HCT116 (cell line): ENCODE measurements around the gene CCDC9B. TPM values are rescaled to one million over a fixed set of nuclear protein-coding genes. Genes with fewer than 3 reads are reported as not detected.

Experiments
- ATAC-seq: fragments of 200-7000 bp; cut with Tn5 transposase; 2 replicates; pipeline ENCODE4 v1.9.1; 2020; ENCODE audit warnings: mild to moderate bottlenecking, moderate library complexity
- BruUV-seq: library from RNA; stranded (reverse); fragments of 400-500 nt; replicated peaks from 2 replicates; lab custom pipeline; 2021; lab: Mats Ljungman, UMichigan
- CTCF ChIA-PET: fragments of 300-600 bp; sonication (Branson Sonifier 250); formaldehyde crosslinking; loops from one replicate; lab custom pipeline; 2021; ENCODE audit warnings: antibody characterized with exemption; lab: Charles Lee
- POLR2A ChIA-PET: fragments of 300-600, 350-600 bp; sonication (Branson Sonifier 250); formaldehyde crosslinking; loops from one replicate; lab custom pipeline; 2021; ENCODE audit warnings: antibody characterized with exemption; lab: Charles Lee
- RAD21 ChIA-PET, 2 experiments: fragments of 300-600 bp; sonication (Branson Sonifier 250); formaldehyde crosslinking; loops; one replicate each; lab custom pipeline; 2023; ENCODE audit warnings: low total read pairs in 2 of 2; ENCODE audit not compliant: uncharacterized antibody in 2 of 2, unreplicated experiment in 2 of 2, low non-redundant PET in 1 of 2; lab: Charles Lee
- DNase-seq: peaks from one replicate; pipeline ENCODE4 v3.0.0-alpha.2; 2010; ENCODE audit warnings: low read depth, low spot score
- H2AFZ ChIP-seq: fragments of 200-600 bp; shearing (Covaris generic), sonication (generic); 2 replicates; pipeline ENCODE4 v1.6.1; 2017; ENCODE audit warnings: low read depth, mixed run types, mixed read lengths, antibody characterized with exemption, low read length; ENCODE audit not compliant: poor library complexity, severe bottlenecking
- H3K27ac ChIP-seq: 2 replicates; pipeline ENCODE4 v1.5.1; 2012; ENCODE audit warnings: low read depth, low read length
- H3K27me3 ChIP-seq: fragments of 200-600 bp; sonication (generic); 2 replicates; pipeline ENCODE4 v1.6.1; 2016; ENCODE audit warnings: mixed run types, low read length, mixed read lengths; ENCODE audit not compliant: insufficient read depth
- H3K36me3 ChIP-seq, 2 experiments: fragments of 200-500 bp in 1 of 2; fragments of 200-600 bp in 1 of 2; sonication (Bioruptor generic) in 1 of 2; sonication (generic) in 1 of 2; 2 replicates each; pipeline versions ENCODE4 v1.5.1 to v1.6.1; 2014 to 2016; ENCODE audit warnings: low read length in 2 of 2, inconsistent platforms in 1 of 2, mixed read lengths in 1 of 2, mixed run types in 1 of 2; ENCODE audit not compliant: insufficient read depth in 2 of 2, control insufficient read depth in 1 of 2
- H3K4me1 ChIP-seq, 2 experiments: fragments of 200-600 bp in 1 of 2; sonication (generic) in 1 of 2; 2 replicates each; pipeline versions ENCODE4 v1.5.1 to v1.6.1; 2012 to 2017; ENCODE audit warnings: low read length in 2 of 2, inconsistent platforms in 1 of 2, mild to moderate bottlenecking in 1 of 2, mixed read lengths in 1 of 2, mixed run types in 1 of 2, moderate library complexity in 1 of 2; ENCODE audit not compliant: insufficient read depth in 2 of 2, control insufficient read depth in 1 of 2
- H3K4me2 ChIP-seq: fragments of 200-600 bp; sonication (generic); 2 replicates; pipeline ENCODE4 v1.6.1; 2017; ENCODE audit warnings: mixed run types, low read length, mixed read lengths
- H3K4me3 ChIP-seq, 2 experiments: fragments of 200-600 bp in 1 of 2; sonication (generic) in 1 of 2; replicated peaks in 1 of 2; 2 replicates each; pipeline ENCODE4 v1.5.1; 2011 to 2016; ENCODE audit warnings: low read length in 2 of 2, control low read depth in 1 of 2, low read depth in 1 of 2, mild to moderate bottlenecking in 1 of 2, mixed read lengths in 1 of 2, mixed run types in 1 of 2
- H3K79me2 ChIP-seq: fragments of 200-600 bp; sonication (generic); 2 replicates; pipeline ENCODE4 v1.6.1; 2017; ENCODE audit warnings: mild to moderate bottlenecking, mixed run types, low read length, moderate library complexity, mixed read lengths; ENCODE audit not compliant: insufficient read depth
- H3K9ac ChIP-seq: fragments of 200-600 bp; sonication (generic); 2 replicates; pipeline ENCODE4 v1.6.1; 2016; ENCODE audit warnings: low read length, mixed read lengths
- H3K9me2 ChIP-seq: fragments of 200-600 bp; sonication (generic), shearing (Covaris generic); 2 replicates; pipeline ENCODE4 v1.6.1; 2017; ENCODE audit warnings: mixed run types, mild to moderate bottlenecking, moderate library complexity; ENCODE audit not compliant: insufficient read depth
- H3K9me3 ChIP-seq, 2 experiments: fragments of 200-500 bp in 1 of 2; fragments of 200-600 bp in 1 of 2; sonication (Bioruptor generic) in 1 of 2; sonication (generic) in 1 of 2; 2 replicates each; pipeline ENCODE4 v1.6.1; 2014 to 2017; ENCODE audit warnings: low read length in 2 of 2, mixed read lengths in 2 of 2, inconsistent platforms in 1 of 2, low read depth in 1 of 2, mild to moderate bottlenecking in 1 of 2, mixed run types in 1 of 2, moderate library complexity in 1 of 2; ENCODE audit not compliant: control insufficient read depth in 1 of 2, insufficient read depth in 1 of 2
- H4K20me1 ChIP-seq: fragments of 200-600 bp; sonication (generic), shearing (Covaris generic); 2 replicates; pipeline ENCODE4 v1.6.1; 2017; ENCODE audit warnings: mixed run types, mild to moderate bottlenecking, moderate library complexity; ENCODE audit not compliant: insufficient read depth
- POLR2A ChIP-seq: IDR thresholded peaks from 2 replicates; pipeline ENCODE4 v1.7.0; 2011; ENCODE audit warnings: borderline replicate concordance; ENCODE audit not compliant: insufficient read depth, insufficient read length; ENCODE audit errors: extremely low read depth
- REST ChIP-seq: IDR thresholded peaks from 2 replicates; pipeline ENCODE4 v1.6.1; 2012; ENCODE audit warnings: low read depth
- SIN3A ChIP-seq: IDR thresholded peaks from 2 replicates; pipeline ENCODE4 v1.6.1; 2012; ENCODE audit warnings: low read depth
- SRF ChIP-seq: IDR thresholded peaks from 2 replicates; pipeline ENCODE4 v1.6.1; 2012; ENCODE audit warnings: low read depth
- ZFX ChIP-seq: fragments of 450-650 bp; IDR thresholded peaks from 2 replicates; pipeline ENCODE4 v1.6.1; 2017
- ZNF274 ChIP-seq: fragments of 200-500 bp; sonication (Bioruptor generic); IDR thresholded peaks from 2 replicates; pipeline ENCODE4 v1.6.1; 2014; ENCODE audit warnings: mild to moderate bottlenecking, low read depth, low read length, inconsistent platforms
- intact Hi-C: fragments of 100-400 bp; cut with micrococcal nuclease; formaldehyde crosslinking; loops from 2 replicates; pipeline ENCODE4 v1.10.0; 2022
- total RNA-seq: library from RNA; stranded (reverse); gene quantifications from one replicate; pipeline ENCODE4 v1.2.1, GENCODE V29; 2021; ENCODE audit not compliant: unreplicated experiment

The CCDC9B gene
- total RNA-seq, 1 experiment from 2014 or later, result 15.6 TPM

- no peaks in the 10 kb centered on the region for H3K9me3 ChIP-seq
- H3K9ac ChIP-seq, result no peak overlapping the region
- CTCF ChIA-PET, result no interaction called here
- peaks cover 4 to 14% of the 10 kb centered on the region in 2 experiments; a peak in 2 of 4 replicates for H3K4me1 ChIP-seq
- RAD21 ChIA-PET, result no interaction called here
- H3K4me2 ChIP-seq, result no peak overlapping the region
- peaks cover 38 to 61% of the 10 kb centered on the region in 2 experiments for H3K36me3 ChIP-seq
- no peaks in the 10 kb centered on the region for H4K20me1 ChIP-seq
- POLR2A ChIA-PET, result interaction anchor here (1.1 kb wide), 1 partner anchor 18 kb away, joined by 3 read pairs; no protein-coding TSS in a partner anchor
- no peak for ATAC-seq
- H3K27ac ChIP-seq, result no peak overlapping the region
- intact Hi-C loops, result no loop called here
- H3K27me3 ChIP-seq, result no peaks in the 10 kb centered on the region
- TF ChIP-seq POLR2A (no peak), SIN3A (no peak), ZNF274 (no peak), SRF (no peak), ZFX (no peak), REST (no peak)
- no TSS peak for BruUV-seq
- H3K9me2 ChIP-seq, result no peaks in the 10 kb centered on the region
- peaks cover 44% of the 10 kb centered on the region for H3K79me2 ChIP-seq
- no peak overlapping the region for H2AFZ ChIP-seq
- no peak for DNase-seq
- H3K4me3 ChIP-seq, result no peak overlapping the region
Observed at GRCh38 chr15:40386480-40386879, 45.7 kb upstream of the CCDC9B start.
